ENCODE measurements around the gene CTDSP2.
"Not testable (repeated sequence)": the region's sequence is repeated elsewhere in the genome, so short reads cannot be mapped to it uniquely, and the experiment has no call there.

CTDSP2 gene

DNA sequence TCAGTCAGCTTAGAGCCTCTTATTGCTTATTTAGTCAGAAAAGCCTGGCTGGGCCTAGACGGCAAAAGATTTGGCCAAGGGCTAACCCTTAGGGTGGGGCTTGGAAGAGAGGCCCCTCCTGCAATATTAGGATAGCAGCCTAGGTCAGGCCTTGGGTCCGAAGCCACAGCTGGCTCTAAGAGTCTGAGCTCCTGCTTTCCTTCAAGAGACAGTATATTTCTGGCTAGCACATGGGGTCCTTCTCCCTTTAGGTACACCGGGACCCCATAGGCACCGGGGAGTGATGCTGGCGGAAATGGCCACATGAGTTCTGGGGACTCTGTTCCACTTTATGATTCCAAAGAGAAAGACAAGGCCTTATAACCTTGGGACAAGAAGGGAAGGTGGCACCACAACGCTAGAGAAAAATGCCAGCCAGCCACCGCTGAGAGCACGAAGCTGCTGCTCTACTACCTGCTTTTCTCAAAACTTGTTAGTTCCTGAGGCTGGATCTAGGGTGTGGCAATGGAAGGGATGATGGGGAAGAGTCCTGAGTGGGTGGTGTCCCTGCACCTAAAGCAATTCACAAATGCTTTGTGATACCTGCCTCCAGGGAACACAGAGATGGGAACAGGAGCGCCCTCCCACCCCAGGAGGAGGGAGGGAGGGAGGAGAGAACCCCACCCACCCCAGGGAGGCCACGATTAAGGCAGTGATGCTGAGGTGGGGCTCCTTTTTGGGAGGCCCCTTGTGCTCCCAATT is 24.9 kb downstream of the CTDSP2 start:
- Histone ChIP-seq H3K27me3 (ENCODE audit: control insufficient read depth, low read length) (no peaks in the 10 kb centered on the region), H3K27ac (ENCODE audit: low read depth, low read length) (no peak overlapping the region), H4K20me1 (ENCODE audit: control insufficient read depth, insufficient read depth, low read depth, low read length) (no peaks in the 10 kb centered on the region), H3K9me2 (replicated peaks; ENCODE audit: control insufficient read depth, low read length) (no peaks in the 10 kb centered on the region), H3K4me3 (ENCODE audit: low read length) (no peak overlapping the region), H3K4me2 (ENCODE audit: low read length) (no peak overlapping the region), H3F3A (ENCODE audit: control insufficient read depth, insufficient read depth) (no peaks in the 10 kb centered on the region), H3K36me3 (ENCODE audit: control insufficient read depth, low read length) (peaks cover 34% of the 10 kb centered on the region), H3K9me3 (ENCODE audit: control insufficient read depth, insufficient read depth, low read length) (no peaks in the 10 kb centered on the region), H3K4me1 (ENCODE audit: control insufficient read depth, low read length) (no peaks in the 10 kb centered on the region), H3K79me2 (ENCODE audit: control insufficient read depth, low read length) (no peaks in the 10 kb centered on the region)
- TF ChIP-seq, protein P1, sequence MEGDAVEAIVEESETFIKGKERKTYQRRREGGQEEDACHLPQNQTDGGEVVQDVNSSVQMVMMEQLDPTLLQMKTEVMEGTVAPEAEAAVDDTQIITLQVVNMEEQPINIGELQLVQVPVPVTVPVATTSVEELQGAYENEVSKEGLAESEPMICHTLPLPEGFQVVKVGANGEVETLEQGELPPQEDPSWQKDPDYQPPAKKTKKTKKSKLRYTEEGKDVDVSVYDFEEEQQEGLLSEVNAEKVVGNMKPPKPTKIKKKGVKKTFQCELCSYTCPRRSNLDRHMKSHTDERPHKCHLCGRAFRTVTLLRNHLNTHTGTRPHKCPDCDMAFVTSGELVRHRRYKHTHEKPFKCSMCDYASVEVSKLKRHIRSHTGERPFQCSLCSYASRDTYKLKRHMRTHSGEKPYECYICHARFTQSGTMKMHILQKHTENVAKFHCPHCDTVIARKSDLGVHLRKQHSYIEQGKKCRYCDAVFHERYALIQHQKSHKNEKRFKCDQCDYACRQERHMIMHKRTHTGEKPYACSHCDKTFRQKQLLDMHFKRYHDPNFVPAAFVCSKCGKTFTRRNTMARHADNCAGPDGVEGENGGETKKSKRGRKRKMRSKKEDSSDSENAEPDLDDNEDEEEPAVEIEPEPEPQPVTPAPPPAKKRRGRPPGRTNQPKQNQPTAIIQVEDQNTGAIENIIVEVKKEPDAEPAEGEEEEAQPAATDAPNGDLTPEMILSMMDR (IDR thresholded peaks at IDR 0.05; ENCODE audit: low read depth, low read length, poor library complexity, severe bottlenecking): no peak
- TF ChIP-seq EZH2phosphoT487 (IDR thresholded peaks at IDR 0.05; ENCODE audit: borderline replicate concordance, low read length): no peak

DNA sequence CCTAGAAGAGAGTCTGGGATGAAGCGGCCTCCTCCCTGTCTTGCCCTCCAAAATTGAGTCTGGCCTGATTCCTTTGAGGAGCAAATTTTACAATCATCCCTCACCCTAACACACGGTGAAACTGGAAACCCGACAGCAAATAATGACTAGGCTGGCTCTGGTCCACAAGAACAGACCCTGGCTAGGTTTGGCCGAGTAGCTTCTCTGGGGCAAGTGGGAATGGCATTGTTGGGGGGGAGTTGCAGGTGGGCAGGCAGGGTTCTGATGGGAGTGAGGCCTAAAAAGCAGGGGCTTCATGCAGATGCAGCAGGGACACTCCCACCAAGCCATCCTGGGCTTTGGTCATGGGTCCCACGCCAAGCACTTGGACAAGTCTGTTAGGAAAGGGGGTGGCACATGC is 25.5 kb downstream of the CTDSP2 start:
- not testable (repeated sequence) for H3K9me3 ChIP-seq (ENCODE audit: control insufficient read depth, insufficient read depth, low read length); H3K4me2 ChIP-seq (ENCODE audit: low read length); H3K4me1 ChIP-seq (ENCODE audit: control insufficient read depth, low read length); H3K27ac ChIP-seq (ENCODE audit: low read depth, low read length); H3K79me2 ChIP-seq (ENCODE audit: control insufficient read depth, low read length); H4K20me1 ChIP-seq (ENCODE audit: control insufficient read depth, insufficient read depth, low read depth, low read length); H3F3A ChIP-seq (ENCODE audit: control insufficient read depth, insufficient read depth); H3K27me3 ChIP-seq (ENCODE audit: control insufficient read depth, low read length); H3K4me3 ChIP-seq (ENCODE audit: low read length); H3K9me2 ChIP-seq (replicated peaks; ENCODE audit: control insufficient read depth, low read length)
- H3K36me3 ChIP-seq (ENCODE audit: control insufficient read depth, low read length): peaks cover 28% of the 10 kb centered on the region

GRCh38 chr12:57820119-57820518 is 26.4 kb downstream of the CTDSP2 start:
- peaks cover 24% of the 10 kb centered on the region for H3K36me3 ChIP-seq (ENCODE audit: control insufficient read depth, low read length)
- H4K20me1 ChIP-seq (ENCODE audit: control insufficient read depth, insufficient read depth, low read depth, low read length); H3K4me2 ChIP-seq (ENCODE audit: low read length); H3K79me2 ChIP-seq (ENCODE audit: control insufficient read depth, low read length); H3K9me2 ChIP-seq (replicated peaks; ENCODE audit: control insufficient read depth, low read length); H3K4me1 ChIP-seq (ENCODE audit: control insufficient read depth, low read length); H3K27me3 ChIP-seq (ENCODE audit: control insufficient read depth, low read length); H3K9me3 ChIP-seq (ENCODE audit: control insufficient read depth, insufficient read depth, low read length); H3K4me3 ChIP-seq (ENCODE audit: low read length); H3F3A ChIP-seq (ENCODE audit: control insufficient read depth, insufficient read depth); H3K27ac ChIP-seq (ENCODE audit: low read depth, low read length): not testable (repeated sequence)

- not testable (repeated sequence) for H3K79me2 ChIP-seq (ENCODE audit: control insufficient read depth, low read length); H3K4me1 ChIP-seq (ENCODE audit: control insufficient read depth, low read length); H3K27ac ChIP-seq (ENCODE audit: low read depth, low read length); H3K36me3 ChIP-seq (ENCODE audit: control insufficient read depth, low read length); H3K9me2 ChIP-seq (replicated peaks; ENCODE audit: control insufficient read depth, low read length); H3F3A ChIP-seq (ENCODE audit: control insufficient read depth, insufficient read depth); H3K27me3 ChIP-seq (ENCODE audit: control insufficient read depth, low read length); H4K20me1 ChIP-seq (ENCODE audit: control insufficient read depth, insufficient read depth, low read depth, low read length); H3K4me3 ChIP-seq (ENCODE audit: low read length); H3K9me3 ChIP-seq (ENCODE audit: control insufficient read depth, insufficient read depth, low read length); H3K4me2 ChIP-seq (ENCODE audit: low read length)
These were observed 28.6 kb downstream of the CTDSP2 start for GRCh38 chr12:57817990-57818331.

GRCh38 chr12:57817261-57817989 is 29.1 kb downstream of the CTDSP2 start:
- Histone ChIP-seq H3F3A (ENCODE audit: control insufficient read depth, insufficient read depth) (no peaks in the 10 kb centered on the region), H3K27ac (ENCODE audit: low read depth, low read length) (no peak overlapping the region), H3K27me3 (ENCODE audit: control insufficient read depth, low read length) (no peaks in the 10 kb centered on the region), H3K4me3 (ENCODE audit: low read length) (no peak overlapping the region), H3K9me3 (ENCODE audit: control insufficient read depth, insufficient read depth, low read length) (no peaks in the 10 kb centered on the region), H3K4me1 (ENCODE audit: control insufficient read depth, low read length) (no peaks in the 10 kb centered on the region), H3K9me2 (replicated peaks; ENCODE audit: control insufficient read depth, low read length) (no peaks in the 10 kb centered on the region), H3K36me3 (ENCODE audit: control insufficient read depth, low read length) (no peaks in the 10 kb centered on the region), H3K4me2 (ENCODE audit: low read length) (no peak overlapping the region), H3K79me2 (ENCODE audit: control insufficient read depth, low read length) (no peaks in the 10 kb centered on the region), H4K20me1 (ENCODE audit: control insufficient read depth, insufficient read depth, low read depth, low read length) (no peaks in the 10 kb centered on the region)
- TF ChIP-seq, protein P1 (IDR thresholded peaks at IDR 0.05; ENCODE audit: low read depth, low read length, poor library complexity, severe bottlenecking): no peak
- no peak for TF ChIP-seq EZH2phosphoT487 (IDR thresholded peaks at IDR 0.05; ENCODE audit: borderline replicate concordance, low read length)
